Mucosa of gallbladder (tissue), 1 donor: Measurements from ENCODE around the gene ZNF276. TPM values are rescaled to one million over a fixed set of nuclear protein-coding genes. Genes with fewer than 3 reads are reported as not detected.

Source experiments
- DNase-seq: peaks from one replicate; pipeline ENCODE4 v3.0.0-alpha.2; 2020; ENCODE audit warnings: low spot score
- total RNA-seq: library from RNA; stranded (reverse); gene quantifications from one replicate; pipeline ENCODE4 v1.2.1, GENCODE V29; 2021
- donor health status: DM: no; HTN: no; CAD: no.

The ZNF276 gene
- total RNA-seq, 1 donor from 2014 or later = 39.0 TPM

- no peak for DNase-seq
Observed at GRCh38 chr16:89716493-89716892, 4.8 kb upstream of the ZNF276 start.

- no peak for DNase-seq
Observed at GRCh38 chr16:89716916-89717687, 4.2 kb upstream of the ZNF276 start.

GRCh38 chr16:89717688-89718505 is 3.4 kb upstream of the ZNF276 start:
- DNase-seq = no peak

GRCh38 chr16:89720551-89720812 is 855 bp upstream of the ZNF276 start:
- no peak for DNase-seq

- peak; percentile 54 for DNase-seq
Observed at GRCh38 chr16:89721546-89722391, 432 bp downstream of the ZNF276 start.

GRCh38 chr16:89722392-89723278 is 1.3 kb downstream of the ZNF276 start:
- DNase-seq = peak; percentile 85

GRCh38 chr16:89723279-89724250 is 2.2 kb downstream of the ZNF276 start:
- DNase-seq = peak; percentile 44

- no peak for DNase-seq
Observed at GRCh38 chr16:89727406-89728120, 6.2 kb downstream of the ZNF276 start.

GRCh38 chr16:89729293-89729692 is 8.0 kb downstream of the ZNF276 start:
- no peak for DNase-seq

- DNase-seq = no peak
Observed at GRCh38 chr16:89729863-89730593, 8.7 kb downstream of the ZNF276 start.

GRCh38 chr16:89730610-89731234 is 9.4 kb downstream of the ZNF276 start:
- DNase-seq = no peak

GRCh38 chr16:89732142-89732917 is 11.0 kb downstream of the ZNF276 start:
- DNase-seq = no peak

GRCh38 chr16:89732918-89733242 is 11.5 kb downstream of the ZNF276 start:
- no peak for DNase-seq

GRCh38 chr16:89733322-89733721 is 12.0 kb downstream of the ZNF276 start:
- no peak for DNase-seq

- DNase-seq = no peak
Observed at GRCh38 chr16:89733792-89734191, 12.5 kb downstream of the ZNF276 start.

- no peak for DNase-seq
Observed at GRCh38 chr16:89736554-89736953, 15.2 kb downstream of the ZNF276 start.

GRCh38 chr16:89737341-89738071 is 16.2 kb downstream of the ZNF276 start:
- DNase-seq = no peak
